T-helper 2 cell treated with Interferon-gamma antibody and Interleukin-4, amounts not matched to agents 5 μg/mL and 100 μg/mL, for 36 hours (primary cell): Measurements from ENCODE around the gene RNF175.
"Not testable (repeated sequence)": the region's sequence is repeated elsewhere in the genome, so short reads cannot be mapped to it uniquely, and the experiment has no call there.

Source experiments
- DNase-seq: peaks from one replicate; pipeline ENCODE4 v3.0.0; 2021; ENCODE audit warnings: low spot score
- H3K27ac Mint-ChIP-seq: one replicate; pipeline ENCODE4 v1.8.0; 2021; ENCODE audit warnings: mild to moderate bottlenecking, mixed read lengths
- H3K27me3 Mint-ChIP-seq: one replicate; pipeline ENCODE4 v1.8.0; 2021; ENCODE audit warnings: low read depth, mixed read lengths
- H3K36me3 Mint-ChIP-seq: one replicate; pipeline ENCODE4 v1.8.0; 2021; ENCODE audit warnings: low read depth, mixed read lengths
- H3K4me1 Mint-ChIP-seq: one replicate; pipeline ENCODE4 v1.8.0; 2021; ENCODE audit warnings: low read depth, mixed read lengths
- H3K4me3 Mint-ChIP-seq: one replicate; pipeline ENCODE4 v1.8.0; 2022; ENCODE audit warnings: mild to moderate bottlenecking, moderate library complexity, mixed read lengths
- H3K9me3 Mint-ChIP-seq: one replicate; pipeline ENCODE4 v1.8.0; 2021; ENCODE audit warnings: mixed read lengths

The RNF175 gene

DNA sequence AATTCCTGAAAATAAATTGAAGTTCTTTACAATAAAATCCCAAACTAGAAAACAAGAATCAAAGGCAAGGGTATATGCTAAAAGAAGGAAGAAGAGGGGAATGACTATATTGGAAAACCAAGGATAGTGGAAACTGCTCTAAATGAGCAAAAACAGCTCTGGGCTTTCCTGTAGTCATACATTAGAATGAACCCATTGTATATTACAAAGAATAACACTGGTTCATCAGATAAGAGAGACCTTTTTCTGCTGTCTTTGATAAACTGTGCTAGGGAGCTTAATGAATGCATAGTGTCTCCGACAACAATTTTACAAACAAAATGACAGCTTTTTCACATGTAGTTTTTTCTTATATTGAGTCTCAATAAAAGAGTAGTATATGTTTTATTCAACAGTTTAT lies 49.1 kb downstream of the RNF175 start:
- no peak for DNase-seq
- Mint-ChIP-seq H3K27me3 (peaks cover 15% of the 10 kb centered on the region), H3K9me3 (no peaks in the 10 kb centered on the region), H3K36me3 (peaks cover 2% of the 10 kb centered on the region), H3K4me3 (no peak overlapping the region), H3K27ac (no peak overlapping the region), H3K4me1 (peaks cover 18% of the 10 kb centered on the region)

DNA sequence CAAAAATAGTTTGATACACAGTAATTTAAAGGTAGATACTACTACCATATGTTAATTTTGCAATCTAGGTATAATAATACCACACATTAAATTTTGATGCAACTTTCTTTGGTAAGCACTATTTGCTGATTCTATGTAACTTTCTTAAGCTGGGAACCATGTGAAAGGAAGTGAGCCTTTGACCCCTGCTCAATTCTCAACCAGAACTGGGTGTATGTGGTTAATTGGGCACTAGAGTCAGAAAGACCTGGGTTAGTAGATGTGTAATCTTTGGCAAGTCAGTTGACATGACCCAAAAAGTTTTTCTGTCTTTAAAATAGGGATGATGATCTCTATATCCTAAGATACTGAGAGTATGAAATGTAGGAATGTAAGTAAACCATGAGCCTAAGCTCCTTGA lies 53.3 kb downstream of the RNF175 start:
- Mint-ChIP-seq H3K9me3 (no peaks in the 10 kb centered on the region), H3K4me3 (peak overlapping the region; percentile 58), H3K27me3 (peaks cover 4% of the 10 kb centered on the region), H3K36me3 (peaks cover 5% of the 10 kb centered on the region), H3K27ac (peak overlapping the region; percentile 66), H3K4me1 (peaks cover 15% of the 10 kb centered on the region)
- no peak for DNase-seq

DNA sequence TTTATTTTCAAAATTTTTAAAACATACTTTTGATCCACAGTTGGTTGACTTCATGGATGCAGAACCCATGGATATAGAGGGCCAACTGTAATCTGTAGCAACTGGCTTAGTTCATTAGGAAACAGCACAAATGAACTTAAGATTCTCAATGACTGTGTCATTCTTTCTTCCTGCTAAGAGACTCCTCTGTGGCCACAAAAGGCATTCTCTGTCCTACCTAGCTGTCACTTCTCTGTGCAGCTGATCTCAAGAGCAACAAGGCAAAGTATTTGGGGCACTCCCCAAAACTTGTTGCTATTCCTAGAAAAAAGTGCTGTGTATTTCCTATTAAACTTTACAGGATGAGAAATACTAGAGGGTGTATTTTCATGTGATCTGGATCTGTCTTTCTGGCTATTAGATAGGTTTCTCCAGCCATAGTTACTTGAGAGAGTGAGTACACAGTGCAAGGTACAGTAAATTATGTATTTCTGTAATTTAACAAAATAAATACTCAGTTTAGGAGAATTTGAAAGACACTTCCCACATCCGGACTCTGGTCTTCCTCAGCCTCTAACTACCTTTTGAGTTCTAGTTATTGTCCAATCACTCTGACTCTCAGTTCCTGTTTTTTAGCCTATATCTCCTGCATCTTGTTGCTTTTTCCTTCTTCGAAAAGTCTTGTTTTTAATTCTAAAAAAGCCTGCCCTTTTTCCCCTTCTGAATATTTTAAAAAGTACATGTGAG lies 53.9 kb downstream of the RNF175 start:
- Mint-ChIP-seq H3K4me3 (peak overlapping the region; percentile 58), H3K27me3 (peaks cover 4% of the 10 kb centered on the region), H3K9me3 (no peaks in the 10 kb centered on the region), H3K36me3 (peaks cover 5% of the 10 kb centered on the region), H3K27ac (peak overlapping the region; percentile 66), H3K4me1 (peaks cover 15% of the 10 kb centered on the region)
- no peak for DNase-seq

DNA sequence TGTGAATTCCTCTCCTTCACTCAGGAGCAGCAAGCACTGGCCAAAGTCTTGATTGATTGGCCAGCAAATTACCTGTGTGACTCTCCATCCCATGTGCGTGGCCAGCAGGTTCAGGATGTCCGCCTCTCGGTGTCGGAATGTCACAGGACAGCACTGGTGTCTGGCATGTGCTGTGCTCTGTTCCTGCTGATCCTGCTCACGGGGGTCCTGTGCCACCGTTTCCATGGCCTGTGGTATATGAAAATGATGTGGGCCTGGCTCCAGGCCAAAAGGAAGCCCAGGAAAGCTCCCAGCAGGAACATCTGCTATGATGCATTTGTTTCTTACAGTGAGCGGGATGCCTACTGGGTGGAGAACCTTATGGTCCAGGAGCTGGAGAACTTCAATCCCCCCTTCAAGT lies 55.3 kb downstream of the RNF175 start:
- peaks cover 11% of the 10 kb centered on the region for H3K4me1 Mint-ChIP-seq
- H3K36me3 Mint-ChIP-seq: peaks cover 5% of the 10 kb centered on the region
- peaks cover 11% of the 10 kb centered on the region for H3K27me3 Mint-ChIP-seq

DNA sequence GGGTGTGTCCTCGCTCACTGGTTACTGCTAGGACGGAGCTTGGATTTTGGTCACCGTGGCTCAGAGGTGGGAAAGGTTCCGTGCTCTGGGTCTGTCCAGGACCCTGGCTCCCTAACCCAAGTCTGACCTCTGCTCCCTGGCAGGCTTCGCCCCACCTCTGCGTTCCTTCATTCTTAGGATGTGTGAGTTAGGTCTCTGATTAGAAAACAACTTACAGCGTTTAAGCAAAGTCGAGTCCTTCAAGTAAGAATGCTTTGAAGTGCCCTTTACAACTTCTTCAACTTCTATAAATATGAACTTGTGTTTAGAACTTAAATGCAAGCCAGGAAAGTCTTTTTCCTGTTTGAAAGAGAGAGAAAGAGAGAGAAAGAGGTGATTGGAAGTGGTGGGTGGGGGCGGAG lies 74.9 kb downstream of the RNF175 start:
- H3K27me3 Mint-ChIP-seq: peaks cover 45% of the 10 kb centered on the region
- peak overlapping the region; percentile 84 for H3K4me3 Mint-ChIP-seq
- peaks cover 8% of the 10 kb centered on the region for H3K4me1 Mint-ChIP-seq
- H3K36me3 Mint-ChIP-seq: peaks cover 20% of the 10 kb centered on the region
- H3K9me3 Mint-ChIP-seq: peaks cover 40% of the 10 kb centered on the region
- DNase-seq: no peak
- peak overlapping the region; percentile 49 for H3K27ac Mint-ChIP-seq

More for the DNA sequence above, 55.3 kb downstream of the RNF175 start:
- DNase-seq: no peak
- Mint-ChIP-seq H3K9me3 (no peaks in the 10 kb centered on the region), H3K27ac (no peak overlapping the region), H3K4me3 (no peak overlapping the region)

DNA sequence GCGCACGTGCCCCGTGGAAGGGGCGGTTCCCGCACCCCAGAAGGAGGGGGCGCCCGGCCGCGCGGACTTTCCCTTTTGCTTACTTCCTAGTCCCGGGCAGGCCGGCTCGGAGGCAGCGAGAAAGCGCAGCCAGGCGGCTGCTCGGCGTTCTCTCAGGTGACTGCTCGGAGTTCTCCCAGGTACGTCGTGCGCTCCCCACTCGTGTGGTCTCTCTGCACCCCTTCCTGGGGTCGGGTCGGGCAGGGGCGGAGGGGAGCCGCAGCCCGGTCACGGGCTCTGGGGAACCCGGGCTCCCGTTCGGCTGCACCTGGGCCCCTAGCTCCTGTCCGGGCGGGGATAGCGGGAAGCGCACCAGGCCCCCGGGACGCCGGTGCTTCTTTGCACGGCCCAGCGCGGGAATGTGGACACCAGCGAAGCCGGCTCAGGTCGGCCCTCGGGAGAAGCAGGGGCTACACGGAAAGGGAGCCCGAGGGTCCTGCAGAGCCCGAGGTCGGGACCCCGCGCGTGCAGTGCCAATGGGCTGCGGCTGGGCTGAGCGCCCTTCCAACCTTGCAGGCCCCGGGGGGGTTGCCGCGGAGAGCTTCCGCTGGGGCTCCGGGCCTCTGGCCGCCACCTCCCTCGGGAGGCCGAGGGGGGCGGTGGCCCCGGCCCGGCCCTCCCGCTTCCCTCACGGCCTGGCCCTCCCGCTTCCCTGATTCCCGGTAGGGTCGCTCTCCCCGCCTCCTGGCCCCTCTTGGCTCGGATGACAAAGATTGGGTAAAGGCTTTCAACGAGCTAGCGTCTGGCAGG lies 75.4 kb downstream of the RNF175 start, which contains the start of gene TLR2:
TSS of gene TLR2 (plus strand) at position 99 of the 789 bp plus-strand sequence. CDS start 18,628 bp downstream, outside the sequence.
- peaks cover 34% of the 10 kb centered on the region for H3K9me3 Mint-ChIP-seq
- DNase-seq: peak; percentile 44

DNA sequence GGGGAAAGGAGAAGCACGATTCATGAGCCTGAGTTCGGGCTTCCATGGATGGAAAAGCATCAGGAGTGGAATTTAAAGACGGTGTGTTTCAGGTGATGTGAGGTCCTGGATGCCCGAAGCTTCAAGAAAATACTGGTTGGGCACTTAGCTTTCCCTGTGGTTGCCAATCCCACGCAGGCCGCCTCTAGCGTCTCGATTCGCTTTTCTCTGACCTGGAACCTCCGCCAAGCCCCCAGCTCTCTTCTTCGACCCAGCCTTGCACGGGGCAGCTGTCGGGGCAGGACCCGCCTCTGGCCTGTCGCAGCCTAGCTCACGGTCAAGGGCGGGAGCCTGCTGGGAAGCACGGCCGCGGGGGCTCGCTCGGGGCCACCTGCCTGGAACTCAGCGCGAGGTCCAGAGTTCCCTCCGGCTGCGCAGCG lies 76.1 kb downstream of the RNF175 start:
- peaks cover 8% of the 10 kb centered on the region for H3K4me1 Mint-ChIP-seq
- H3K4me3 Mint-ChIP-seq: peak overlapping the region; percentile 64
- no peak overlapping the region for H3K27ac Mint-ChIP-seq
- H3K36me3 Mint-ChIP-seq: peaks cover 12% of the 10 kb centered on the region
- no peak for DNase-seq
- peaks cover 45% of the 10 kb centered on the region for H3K27me3 Mint-ChIP-seq
- peaks cover 28% of the 10 kb centered on the region for H3K9me3 Mint-ChIP-seq

More for the DNA sequence above, 75.4 kb downstream of the RNF175 start, which contains the start of gene TLR2:
- Mint-ChIP-seq H3K4me3 (peak within 1 kb of the TSS; percentile 84), H3K4me1 (peaks cover 8% of the 10 kb centered on the region), H3K27me3 (peaks cover 43% of the 10 kb centered on the region), H3K36me3 (peaks cover 17% of the 10 kb centered on the region), H3K27ac (peak within 1 kb of the TSS; percentile 49)

DNA sequence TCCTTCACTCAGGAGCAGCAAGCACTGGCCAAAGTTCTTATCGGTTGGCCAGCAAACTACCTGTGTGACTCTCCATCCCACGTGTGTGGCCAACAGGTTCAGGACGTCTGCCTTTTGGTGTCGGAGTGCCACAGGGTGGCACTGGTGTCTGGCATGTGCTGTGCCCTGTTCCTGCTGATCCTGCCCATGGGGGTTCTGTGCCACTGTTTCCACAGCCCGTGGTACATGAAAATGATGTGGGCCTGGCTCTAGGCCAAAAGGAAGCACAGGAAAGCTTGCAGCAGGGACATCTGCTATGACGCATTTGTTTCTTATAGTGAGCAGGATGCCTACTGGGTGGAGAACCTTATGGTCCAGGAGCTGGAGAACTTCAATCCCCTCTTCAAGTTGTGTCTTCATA lies 80.3 kb downstream of the RNF175 start:
- Mint-ChIP-seq H3K4me1 (peaks cover 3% of the 10 kb centered on the region), H3K27ac (no peak overlapping the region), H3K9me3 (peaks cover 15% of the 10 kb centered on the region), H3K36me3 (peaks cover 3% of the 10 kb centered on the region), H3K4me3 (no peak overlapping the region), H3K27me3 (peaks cover 45% of the 10 kb centered on the region)
- DNase-seq: no peak

DNA sequence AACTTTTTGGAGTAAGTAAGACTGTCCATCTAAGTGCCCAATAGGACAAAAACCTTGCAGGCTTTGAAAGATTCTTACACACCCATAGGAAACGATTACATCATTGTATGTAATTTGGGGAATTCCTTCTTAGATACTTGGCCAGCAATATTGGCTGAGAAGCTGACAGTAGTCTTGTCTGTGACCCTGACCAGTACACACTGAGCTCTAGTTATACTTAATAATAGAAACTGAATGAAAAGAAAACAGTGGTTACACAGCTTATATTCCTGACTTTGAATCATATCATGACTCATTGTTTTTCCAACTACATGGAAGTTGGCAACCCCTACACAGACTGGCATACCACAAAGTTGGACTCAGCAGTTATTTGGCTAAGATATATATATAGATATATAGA lies 82.8 kb downstream of the RNF175 start:
- peaks cover 34% of the 10 kb centered on the region for H3K27me3 Mint-ChIP-seq

DNA sequence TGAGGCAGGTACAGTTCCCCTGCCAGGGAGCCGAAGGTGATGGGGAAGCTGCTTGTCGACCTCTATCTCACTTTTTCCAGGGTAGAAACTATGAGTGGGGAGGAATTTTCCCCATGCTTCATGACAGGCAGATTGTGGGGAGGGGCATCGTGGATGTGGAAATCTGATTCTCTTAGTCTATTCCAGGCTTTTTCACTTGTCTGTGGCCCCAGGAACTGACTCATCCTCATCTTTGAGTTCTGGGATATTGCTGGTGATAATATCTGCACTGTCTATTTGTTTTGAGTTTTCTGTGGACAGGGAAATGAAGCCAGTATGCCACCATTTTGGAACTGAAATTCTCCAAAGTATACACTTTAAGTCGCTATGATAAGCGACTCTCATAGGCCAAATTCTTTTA lies 83.3 kb downstream of the RNF175 start:
- Mint-ChIP-seq H3K27ac (no peak overlapping the region), H3K4me1 (no peaks in the 10 kb centered on the region), H3K36me3 (peaks cover 3% of the 10 kb centered on the region), H3K4me3 (no peak overlapping the region), H3K9me3 (peaks cover 15% of the 10 kb centered on the region), H3K27me3 (peaks cover 32% of the 10 kb centered on the region)
- DNase-seq: no peak

More for the DNA sequence above, 82.8 kb downstream of the RNF175 start:
- Mint-ChIP-seq H3K27ac (no peak overlapping the region), H3K9me3 (peaks cover 15% of the 10 kb centered on the region), H3K4me3 (no peak overlapping the region), H3K4me1 (no peaks in the 10 kb centered on the region), H3K36me3 (peaks cover 3% of the 10 kb centered on the region)
- DNase-seq: no peak

DNA sequence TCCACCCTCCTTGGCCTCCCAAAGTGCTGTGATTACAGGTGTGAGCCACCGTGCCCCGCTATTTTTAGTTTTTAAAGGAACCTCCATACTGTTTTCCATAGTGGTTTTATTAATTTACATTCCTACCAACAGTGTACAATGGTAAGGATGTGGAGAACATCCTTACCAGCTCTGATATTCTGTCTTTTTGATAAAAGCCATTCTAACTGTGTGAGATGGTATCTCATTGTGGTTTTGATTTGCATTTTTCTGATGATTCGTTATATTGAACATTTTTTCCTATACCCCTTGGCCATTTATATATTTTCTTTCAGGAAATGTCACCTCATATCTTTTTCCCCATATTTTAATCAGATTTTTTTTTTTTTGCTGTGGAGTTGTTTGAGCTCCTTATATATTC lies 90.0 kb downstream of the RNF175 start:
- no peak overlapping the region for H3K4me3 Mint-ChIP-seq
- no peak overlapping the region for H3K27ac Mint-ChIP-seq
- H3K27me3 Mint-ChIP-seq: peaks cover 46% of the 10 kb centered on the region
- peaks cover 5% of the 10 kb centered on the region for H3K4me1 Mint-ChIP-seq
- peaks cover 3% of the 10 kb centered on the region for H3K9me3 Mint-ChIP-seq
- H3K36me3 Mint-ChIP-seq: no peaks in the 10 kb centered on the region
- DNase-seq: no peak

DNA sequence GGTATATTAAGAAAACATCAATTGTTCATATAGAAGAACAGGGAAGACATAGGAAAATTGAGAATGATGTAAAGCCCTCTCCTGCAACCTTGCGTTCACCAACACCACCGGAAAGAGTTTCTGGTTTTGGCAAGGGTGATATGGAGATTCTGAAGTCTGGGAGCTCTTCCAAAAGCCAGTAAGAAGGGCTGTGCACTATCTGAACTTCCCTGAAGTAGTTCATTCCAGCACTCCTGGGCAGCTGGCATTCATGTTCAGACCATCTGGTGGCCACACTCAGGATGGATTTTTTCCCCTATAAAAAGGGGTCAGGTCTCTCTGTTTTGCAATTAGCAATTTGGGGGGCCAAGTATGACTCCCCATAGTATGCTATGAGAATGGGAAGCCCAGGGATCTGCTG lies 91.2 kb downstream of the RNF175 start:
- Mint-ChIP-seq H3K36me3 (no peaks in the 10 kb centered on the region), H3K4me3 (no peak overlapping the region), H3K27me3 (peaks cover 42% of the 10 kb centered on the region), H3K9me3 (no peaks in the 10 kb centered on the region), H3K4me1 (peaks cover 5% of the 10 kb centered on the region), H3K27ac (no peak overlapping the region)
- DNase-seq: no peak

DNA sequence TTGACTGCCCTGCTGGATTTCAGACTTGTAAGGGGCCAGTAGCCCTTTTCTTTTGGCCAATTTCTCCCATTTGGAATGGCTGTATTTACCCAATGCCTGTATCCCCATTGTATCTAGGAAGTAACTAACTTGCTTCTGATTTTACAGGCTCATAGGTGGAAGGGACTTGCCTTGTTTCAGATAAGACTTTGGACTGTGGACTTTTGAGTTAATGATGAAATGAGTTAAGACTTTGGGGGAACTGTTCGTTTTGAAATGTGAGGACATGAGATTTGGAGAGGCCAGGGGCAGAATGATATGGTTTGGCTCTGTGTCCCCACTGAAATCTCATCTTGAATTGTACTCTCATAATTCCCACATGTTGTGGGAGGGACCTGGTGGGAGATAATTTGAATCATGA lies 93.3 kb downstream of the RNF175 start:
- H3K36me3 Mint-ChIP-seq, H3K27ac Mint-ChIP-seq, H3K4me1 Mint-ChIP-seq, DNase-seq, H3K4me3 Mint-ChIP-seq: not testable (repeated sequence)
- Mint-ChIP-seq H3K27me3 (peaks cover 40% of the 10 kb centered on the region), H3K9me3 (peaks cover 11% of the 10 kb centered on the region)

DNA sequence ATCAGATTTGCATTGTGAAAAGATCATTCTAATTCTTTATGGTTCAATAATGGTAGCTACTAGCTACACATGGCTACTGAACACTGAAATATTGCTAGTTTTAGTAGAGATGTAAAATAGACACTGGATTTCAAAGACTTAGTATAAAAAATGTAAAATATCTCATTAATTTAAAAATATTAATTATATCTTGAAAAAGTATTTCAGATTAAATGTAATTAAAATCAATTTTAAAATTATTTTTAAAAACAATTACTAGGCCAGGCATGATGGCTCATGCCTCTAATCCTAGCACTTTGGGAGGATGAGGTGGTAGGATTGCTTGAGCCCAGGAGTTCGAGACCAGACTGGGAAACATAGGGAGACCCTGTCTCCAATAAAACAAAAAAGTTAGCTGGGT lies 96.2 kb downstream of the RNF175 start:
- Mint-ChIP-seq H3K27me3 (peaks cover 28% of the 10 kb centered on the region), H3K4me3 (no peak overlapping the region), H3K4me1 (no peaks in the 10 kb centered on the region), H3K27ac (no peak overlapping the region), H3K36me3 (peaks cover 4% of the 10 kb centered on the region), H3K9me3 (peaks cover 11% of the 10 kb centered on the region)
- DNase-seq: no peak
